ENCODE measurements around the gene WASF3.

WASF3 gene

GRCh38 chr13:26697069-26697955, 139.8 kb downstream of the WASF3 start:
- Histone ChIP-seq H3K4me3 (replicated peaks; ENCODE audit: low read depth, low read length) (no peak overlapping the region), H3K36me3 (ENCODE audit: control insufficient read depth, insufficient read depth, low read length) (no peaks in the 10 kb centered on the region), H3K27me3 (replicated peaks; ENCODE audit: control insufficient read depth, insufficient read depth, low read length) (no peaks in the 10 kb centered on the region; the same call in 1 of the 2 replicates)
- DNase-seq (ENCODE audit: extremely low read depth, insufficient read length): no peak
- TF ChIP-seq CTCF (IDR thresholded peaks at IDR 0.05; ENCODE audit: insufficient read depth, low read length, poor library complexity, severe bottlenecking): no peak

- peak; percentile 93 for TF ChIP-seq CTCF (IDR thresholded peaks at IDR 0.05; ENCODE audit: insufficient read depth, low read length, poor library complexity, severe bottlenecking)
- peak; percentile 63 for DNase-seq (ENCODE audit: extremely low read depth, insufficient read length)
- H3K36me3 ChIP-seq (ENCODE audit: control insufficient read depth, insufficient read depth, low read length): no peaks in the 10 kb centered on the region
- no peak overlapping the region for H3K4me3 ChIP-seq (replicated peaks; ENCODE audit: low read depth, low read length)
- H3K27me3 ChIP-seq (replicated peaks; ENCODE audit: control insufficient read depth, insufficient read depth, low read length): no peaks in the 10 kb centered on the region; the same call in 1 of the 2 replicates
These were observed 141.1 kb downstream of the WASF3 start for GRCh38 chr13:26698392-26699196.

GRCh38 chr13:26699197-26699490, 141.7 kb downstream of the WASF3 start:
- no peak for TF ChIP-seq CTCF (IDR thresholded peaks at IDR 0.05; ENCODE audit: insufficient read depth, low read length, poor library complexity, severe bottlenecking)
- H3K27me3 ChIP-seq (replicated peaks; ENCODE audit: control insufficient read depth, insufficient read depth, low read length): no peaks in the 10 kb centered on the region
- DNase-seq (ENCODE audit: extremely low read depth, insufficient read length): no peak
- H3K36me3 ChIP-seq (ENCODE audit: control insufficient read depth, insufficient read depth, low read length): no peaks in the 10 kb centered on the region
- no peak overlapping the region for H3K4me3 ChIP-seq (replicated peaks; ENCODE audit: low read depth, low read length)

- H3K27me3 ChIP-seq (replicated peaks; ENCODE audit: control insufficient read depth, insufficient read depth, low read length): no peaks in the 10 kb centered on the region
- no peak for DNase-seq (ENCODE audit: extremely low read depth, insufficient read length)
These were observed 148.1 kb downstream of the WASF3 start for GRCh38 chr13:26705536-26705935.

GRCh38 chr13:26706381-26706780, 148.9 kb downstream of the WASF3 start:
- H3K36me3 ChIP-seq (ENCODE audit: control insufficient read depth, insufficient read depth, low read length): no peaks in the 10 kb centered on the region

More at GRCh38 chr13:26705536-26705935, 148.1 kb downstream of the WASF3 start:
- no peak for TF ChIP-seq CTCF (IDR thresholded peaks at IDR 0.05; ENCODE audit: insufficient read depth, low read length, poor library complexity, severe bottlenecking)
- no peaks in the 10 kb centered on the region for H3K36me3 ChIP-seq (ENCODE audit: control insufficient read depth, insufficient read depth, low read length)
- no peak overlapping the region for H3K4me3 ChIP-seq (replicated peaks; ENCODE audit: low read depth, low read length)

More at GRCh38 chr13:26706381-26706780, 148.9 kb downstream of the WASF3 start:
- H3K4me3 ChIP-seq (replicated peaks; ENCODE audit: low read depth, low read length): no peak overlapping the region
- no peaks in the 10 kb centered on the region for H3K27me3 ChIP-seq (replicated peaks; ENCODE audit: control insufficient read depth, insufficient read depth, low read length)
- DNase-seq (ENCODE audit: extremely low read depth, insufficient read length): no peak
- no peak for TF ChIP-seq CTCF (IDR thresholded peaks at IDR 0.05; ENCODE audit: insufficient read depth, low read length, poor library complexity, severe bottlenecking)

Data from GM06990 (cell line).